Stimulated activated CD4-positive, alpha-beta T cell treated with anti-CD3 and anti-CD28 coated beads, TNF-alpha, amount 100 ng/mL, for 48 hours (primary cell): Measurements from ENCODE around the gene LLCFC1.

ENCODE experiments used
- DNase-seq, 3 donors: peaks; one replicate each; pipeline ENCODE4 v3.0.0-alpha.2; 2020; ENCODE audit warnings: low read depth in 3 of 3

Gene LLCFC1

DNA sequence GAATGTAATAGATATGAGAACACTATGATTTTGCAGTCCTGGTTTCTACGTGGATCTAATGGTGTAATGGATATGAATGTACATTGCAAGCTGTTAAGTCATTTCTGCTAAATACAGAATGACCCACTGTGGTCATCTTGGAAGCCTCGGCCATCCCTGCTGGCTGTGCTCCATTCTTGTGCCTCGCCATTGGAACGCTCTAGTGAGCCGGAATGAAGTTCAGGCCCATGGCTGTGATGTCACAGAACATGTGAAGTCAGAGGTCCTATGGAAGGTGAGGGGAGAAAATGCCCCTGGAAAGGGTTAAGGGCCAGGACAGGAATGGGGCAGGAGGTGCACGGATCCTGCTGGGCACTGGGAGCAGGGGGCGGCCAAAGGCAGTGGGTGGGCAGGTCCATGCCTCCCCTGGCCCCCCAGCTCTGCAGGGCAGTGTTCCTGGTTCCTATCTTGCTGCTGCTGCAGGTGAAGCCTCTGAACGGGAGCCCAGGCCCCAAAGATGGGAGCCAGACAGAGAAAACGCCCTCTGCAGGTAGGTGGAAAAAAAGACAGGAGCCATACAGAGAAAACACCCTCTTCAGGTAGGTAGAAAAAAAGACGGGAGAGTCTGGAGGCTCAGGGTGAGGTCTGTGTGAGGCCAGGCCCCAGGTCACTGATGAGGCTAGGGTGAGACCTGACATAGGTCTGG lies at the start of gene LLCFC1:
TSS of gene LLCFC1 (plus strand) at position 259 of the 685 bp plus-strand sequence. CDS start at position 397, 138 bp downstream.
- no peak for DNase-seq

GRCh38 chr7:142889816-142890215 lies 49.5 kb upstream of the LLCFC1 start:
- DNase-seq = no peak

DNA sequence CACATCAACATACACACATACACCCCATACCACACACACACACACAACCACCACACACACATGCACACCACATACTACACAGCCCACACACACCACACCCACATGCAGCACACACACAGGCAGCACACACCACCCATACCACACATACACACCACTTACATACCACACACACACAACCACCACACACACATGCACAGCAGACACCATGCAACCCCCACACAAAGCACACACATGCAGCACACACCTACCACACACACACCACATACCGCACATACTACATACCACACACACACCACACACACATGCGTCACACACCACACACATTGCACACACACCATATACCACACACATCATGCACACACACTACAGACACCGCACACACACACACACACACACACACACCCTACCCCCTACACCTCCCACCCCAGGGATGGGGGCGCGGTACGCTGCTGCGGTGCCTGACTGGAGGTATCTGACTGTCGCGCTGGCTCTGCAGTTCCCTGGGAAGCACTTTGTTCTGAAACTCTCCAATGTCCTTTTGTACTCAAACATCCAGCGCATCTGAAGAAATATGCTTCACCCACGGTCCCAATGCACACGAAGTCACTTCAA lies 48.3 kb upstream of the LLCFC1 start:
- no peak for DNase-seq

GRCh38 chr7:142891490-142892082 lies 47.7 kb upstream of the LLCFC1 start:
- DNase-seq = no peak

DNA sequence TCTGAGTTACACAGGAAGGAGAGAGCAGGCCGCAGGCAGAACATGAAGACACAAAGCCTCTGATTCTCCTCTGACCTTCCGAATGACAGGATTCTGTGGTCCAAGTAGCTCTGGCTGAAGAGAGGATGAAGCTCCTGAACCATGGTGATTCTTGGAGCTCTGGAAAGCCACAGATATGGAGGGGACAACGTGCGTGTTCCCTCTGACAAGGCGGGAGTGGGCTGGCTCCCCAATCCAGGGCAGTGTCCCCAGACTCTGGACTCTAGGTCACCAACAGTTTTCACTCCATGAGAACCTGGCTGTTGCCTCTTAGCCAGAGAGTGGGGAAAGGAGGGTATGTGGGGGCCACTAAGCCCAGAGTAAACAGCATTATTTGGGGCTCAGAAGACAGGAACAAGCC lies 46.3 kb upstream of the LLCFC1 start:
- no peak for DNase-seq

DNA sequence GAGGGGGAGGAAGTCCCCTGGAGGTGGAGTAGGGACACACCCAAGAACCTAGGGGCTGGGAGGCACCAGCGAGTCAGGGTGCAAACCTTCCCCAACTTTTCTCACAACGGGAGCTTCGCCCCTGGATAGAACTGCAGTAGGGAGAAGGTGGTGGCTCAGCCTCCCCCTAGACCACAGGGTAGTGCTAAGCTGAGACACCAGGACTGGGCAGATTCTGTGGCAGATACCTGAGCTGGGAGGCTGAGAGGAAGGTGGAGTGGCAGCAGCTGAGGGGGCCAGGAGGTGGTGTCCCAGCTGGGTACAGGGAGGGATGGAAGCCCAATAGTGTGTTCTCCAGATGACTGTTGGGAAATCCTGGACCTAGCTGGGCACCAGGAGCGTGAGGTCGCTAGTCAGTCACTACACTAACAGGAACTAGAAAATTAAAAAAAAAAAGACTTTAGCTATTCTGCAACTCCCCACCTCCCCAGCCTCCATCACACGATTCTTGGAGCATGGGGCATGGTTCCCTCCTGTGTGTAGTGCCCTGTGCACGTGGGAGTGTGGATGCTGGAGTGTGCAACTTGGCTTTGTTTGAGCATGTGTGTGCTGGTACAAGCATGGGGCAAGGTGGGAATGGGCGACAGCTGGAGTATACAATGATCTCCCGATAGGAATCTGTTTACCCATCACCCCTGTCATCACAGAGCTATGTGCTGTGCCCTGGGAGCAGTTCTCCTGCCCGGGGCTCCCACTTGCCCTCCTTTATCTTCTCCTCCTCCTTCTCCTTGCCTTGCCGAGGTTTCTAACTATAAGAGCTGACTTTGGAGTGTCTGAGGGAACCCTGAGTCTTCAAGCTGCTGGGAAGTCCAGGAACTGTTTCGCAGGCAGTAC lies 44.9 kb upstream of the LLCFC1 start:
- DNase-seq = no peak

GRCh38 chr7:142894985-142895593 lies 44.2 kb upstream of the LLCFC1 start:
- DNase-seq = no peak

GRCh38 chr7:142896151-142896550 lies 43.1 kb upstream of the LLCFC1 start:
- no peak for DNase-seq

- no peak for DNase-seq
Observed at GRCh38 chr7:142896741-142897379, 42.4 kb upstream of the LLCFC1 start.

GRCh38 chr7:142897691-142898090 lies 41.6 kb upstream of the LLCFC1 start:
- DNase-seq = no peak

GRCh38 chr7:142898377-142899170 lies 40.7 kb upstream of the LLCFC1 start:
- DNase-seq = no peak

DNA sequence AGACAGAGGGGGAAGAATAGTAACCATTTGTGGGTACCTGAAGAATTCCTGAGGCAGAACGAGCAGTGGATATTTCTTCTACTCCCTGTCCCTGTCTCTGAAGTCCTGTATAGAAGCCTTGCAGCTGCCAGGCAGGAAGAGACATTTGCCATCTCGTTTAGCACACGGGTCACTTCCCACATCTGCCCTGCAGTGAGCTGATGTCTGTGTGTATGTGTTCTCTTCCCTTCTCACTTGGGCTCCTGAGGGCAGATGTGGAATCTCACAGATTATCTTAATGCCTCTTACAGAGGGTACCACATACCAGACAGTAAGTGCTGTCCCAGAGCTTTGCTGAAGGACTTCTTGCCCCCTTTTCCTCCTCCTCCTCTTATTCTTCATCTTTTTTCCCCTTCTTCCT lies 39.6 kb upstream of the LLCFC1 start:
- no peak for DNase-seq

GRCh38 chr7:142901426-142902259 lies 37.6 kb upstream of the LLCFC1 start:
- no peak for DNase-seq

DNA sequence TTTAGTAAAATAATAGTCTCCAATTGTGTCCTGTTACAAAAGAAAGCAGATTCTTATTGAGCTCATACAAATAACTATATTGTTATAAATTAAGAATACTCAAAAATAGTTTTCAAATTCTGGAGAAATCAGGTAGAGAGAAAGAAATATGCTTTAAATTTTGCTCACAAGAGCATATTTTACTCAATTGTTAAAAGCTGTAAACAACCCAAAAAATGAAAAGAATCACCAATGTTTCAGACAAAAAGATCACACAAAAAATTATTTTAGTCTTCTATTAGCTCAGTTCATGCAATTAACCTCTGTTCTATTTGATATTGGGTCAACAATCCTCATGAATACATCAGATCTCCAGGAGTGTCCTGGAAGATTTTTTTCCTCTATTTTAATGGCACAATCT lies 35.2 kb upstream of the LLCFC1 start:
- no peak for DNase-seq

DNA sequence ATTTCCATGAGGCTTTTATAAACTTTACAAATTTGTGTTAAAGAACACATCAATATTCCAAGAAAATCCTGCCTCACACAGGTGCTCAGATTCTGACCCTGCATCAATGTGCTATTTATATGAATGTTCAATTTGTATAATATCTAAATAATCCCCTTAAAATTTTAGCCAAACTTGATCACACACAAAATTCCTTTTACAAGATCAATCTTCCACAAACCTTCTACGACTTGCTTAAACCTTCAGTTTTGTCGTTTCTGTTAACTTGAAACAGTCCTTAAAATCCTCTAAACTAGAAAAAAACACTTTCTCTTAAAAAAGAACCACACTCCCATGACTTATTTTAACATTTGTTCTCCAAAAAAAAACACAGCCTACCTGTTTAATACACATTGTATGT lies 33.5 kb upstream of the LLCFC1 start:
- no peak for DNase-seq

- DNase-seq = no peak
Observed at GRCh38 chr7:142906643-142907042, 32.6 kb upstream of the LLCFC1 start.

- no peak for DNase-seq
Observed at GRCh38 chr7:142908290-142908689, 31.0 kb upstream of the LLCFC1 start.

DNA sequence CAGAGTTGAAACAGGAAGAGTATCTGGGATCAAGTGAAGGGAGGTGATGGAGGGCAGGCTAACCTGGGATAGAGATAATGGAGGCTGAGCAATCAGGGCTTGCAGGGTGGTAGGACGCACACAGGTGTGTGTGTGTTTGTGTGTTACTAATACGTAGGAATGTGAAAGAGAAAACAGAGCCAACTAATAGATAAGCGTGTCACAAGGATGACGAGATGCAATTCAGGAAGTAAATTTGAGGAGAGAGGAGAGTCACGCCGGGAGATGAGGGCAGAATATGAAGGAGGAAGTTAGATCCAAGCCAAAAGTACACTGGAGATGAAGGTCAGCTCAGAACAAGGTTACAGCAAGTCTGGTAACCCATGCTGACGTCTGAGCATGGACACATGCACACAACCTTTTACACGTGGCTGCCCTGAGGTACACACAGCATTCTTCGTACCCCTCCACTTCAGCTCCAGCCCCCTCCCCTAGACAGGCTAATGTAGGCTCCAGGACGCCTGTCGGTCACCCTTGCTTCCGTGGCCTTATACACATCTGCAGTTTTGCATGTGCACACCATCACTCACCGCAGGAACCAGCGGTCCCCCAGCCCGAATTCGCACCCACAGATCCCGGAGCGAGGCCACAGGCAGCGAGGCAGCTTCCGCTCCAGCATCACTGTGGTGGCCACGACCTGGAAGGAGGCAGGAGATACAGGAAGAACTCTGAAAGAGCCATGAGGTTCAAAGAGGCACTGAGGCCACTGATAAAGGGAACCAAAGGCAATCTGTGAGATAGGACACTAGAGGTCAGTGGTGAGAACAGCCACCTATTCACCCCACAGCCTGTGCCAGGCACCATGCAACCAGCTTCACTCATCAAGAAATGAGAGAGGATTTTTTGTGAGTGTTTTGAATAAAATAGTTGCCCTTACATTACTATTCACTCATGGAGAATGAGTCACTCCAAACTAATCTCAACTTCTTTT lies 30.1 kb upstream of the LLCFC1 start:
- DNase-seq = no peak
